GM18873 (cell line): ENCODE measurements around the gene SGPP1.
"Not testable (repeated sequence)": the region's sequence is repeated elsewhere in the genome, so short reads cannot be mapped to it uniquely, and the experiment has no call there.

ENCODE experiments used
- ATAC-seq: cut with Tn5 transposase; IDR thresholded peaks from one replicate; pipeline ENCODE4 v1.9.1; 2021; ENCODE audit warnings: mild to moderate bottlenecking, moderate library complexity, moderate number of reproducible peaks; ENCODE audit not compliant: unreplicated experiment, low FRiP score

The SGPP1 gene

GRCh38 chr14:63642656-63643382, 85.0 kb downstream of the SGPP1 start:
- ATAC-seq, result no peak

DNA sequence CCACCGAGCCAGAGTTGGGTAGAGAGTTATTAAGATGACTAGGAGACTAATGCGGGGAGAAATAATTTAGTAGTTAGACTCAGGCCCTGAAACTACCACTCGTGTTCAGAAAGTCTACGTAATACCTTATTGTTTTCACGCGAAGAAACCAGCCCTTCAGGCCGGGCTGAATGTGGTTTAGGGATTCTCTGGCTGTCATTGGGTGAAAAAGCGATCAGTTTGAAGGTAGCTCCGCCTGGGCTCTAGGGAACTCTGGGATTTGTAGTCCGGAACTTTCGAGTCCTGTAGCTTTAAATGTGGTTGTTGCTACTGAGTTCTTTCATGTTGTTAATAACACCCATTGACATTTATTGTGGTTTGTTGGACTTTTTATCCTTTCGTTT, 85.6 kb downstream of the SGPP1 start:
- ATAC-seq, result peak; percentile 44

GRCh38 chr14:63641473-63642228, 86.2 kb downstream of the SGPP1 start, which contains the start of gene WDR89:
Gene WDR89 (minus strand): TSS chr14:63641871. CDS start chr14:63599942, 41,929 bp downstream.
- ATAC-seq, result peak; percentile 82

GRCh38 chr14:63638493-63638892, 89.4 kb downstream of the SGPP1 start:
- no peak for ATAC-seq

DNA sequence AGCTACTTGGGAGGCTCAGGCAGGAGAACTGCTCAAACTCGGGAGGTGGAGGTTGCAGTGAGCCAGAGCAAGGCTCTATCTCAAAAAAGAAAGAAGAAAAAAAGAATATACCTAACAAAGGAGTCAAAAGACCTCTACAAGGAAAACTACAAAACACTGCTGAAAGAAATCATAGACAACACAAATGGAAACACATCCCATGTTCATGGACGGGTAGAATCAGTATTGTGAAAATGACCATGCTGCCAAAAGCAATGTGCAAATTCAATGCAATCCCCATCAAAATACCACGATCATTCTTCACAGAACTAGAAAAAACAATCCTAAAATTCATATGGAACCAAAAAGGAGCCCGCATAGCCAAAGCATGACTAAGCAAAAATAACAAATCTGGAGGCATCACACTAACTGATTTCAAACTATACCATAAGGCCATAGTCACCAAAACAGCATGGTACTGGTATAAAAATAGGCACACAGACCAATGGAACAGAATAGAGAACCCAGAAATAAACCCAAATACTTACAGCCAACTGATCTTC, 91.7 kb downstream of the SGPP1 start:
- not testable (repeated sequence) for ATAC-seq
